Activated naive CD8-positive, alpha-beta T cell (primary cell): ENCODE data around the gene PCCA.

Experiments
- H3K27ac Mint-ChIP-seq: one replicate; pipeline ENCODE4 v1.8.0; 2021; ENCODE audit warnings: mixed read lengths
- H3K27me3 Mint-ChIP-seq: one replicate; pipeline ENCODE4 v1.8.0; 2021; ENCODE audit warnings: mixed read lengths
- H3K36me3 Mint-ChIP-seq: one replicate; pipeline ENCODE4 v1.8.0; 2021; ENCODE audit warnings: mixed read lengths
- H3K4me1 Mint-ChIP-seq: one replicate; pipeline ENCODE4 v1.8.0; 2021; ENCODE audit warnings: low read depth, mixed read lengths
- H3K4me3 Mint-ChIP-seq: one replicate; pipeline ENCODE4 v1.8.0; 2021; ENCODE audit warnings: mild to moderate bottlenecking, mixed read lengths
- H3K9me3 Mint-ChIP-seq: one replicate; pipeline ENCODE4 v1.8.0; 2021; ENCODE audit warnings: low read depth, mixed read lengths

Gene PCCA

DNA sequence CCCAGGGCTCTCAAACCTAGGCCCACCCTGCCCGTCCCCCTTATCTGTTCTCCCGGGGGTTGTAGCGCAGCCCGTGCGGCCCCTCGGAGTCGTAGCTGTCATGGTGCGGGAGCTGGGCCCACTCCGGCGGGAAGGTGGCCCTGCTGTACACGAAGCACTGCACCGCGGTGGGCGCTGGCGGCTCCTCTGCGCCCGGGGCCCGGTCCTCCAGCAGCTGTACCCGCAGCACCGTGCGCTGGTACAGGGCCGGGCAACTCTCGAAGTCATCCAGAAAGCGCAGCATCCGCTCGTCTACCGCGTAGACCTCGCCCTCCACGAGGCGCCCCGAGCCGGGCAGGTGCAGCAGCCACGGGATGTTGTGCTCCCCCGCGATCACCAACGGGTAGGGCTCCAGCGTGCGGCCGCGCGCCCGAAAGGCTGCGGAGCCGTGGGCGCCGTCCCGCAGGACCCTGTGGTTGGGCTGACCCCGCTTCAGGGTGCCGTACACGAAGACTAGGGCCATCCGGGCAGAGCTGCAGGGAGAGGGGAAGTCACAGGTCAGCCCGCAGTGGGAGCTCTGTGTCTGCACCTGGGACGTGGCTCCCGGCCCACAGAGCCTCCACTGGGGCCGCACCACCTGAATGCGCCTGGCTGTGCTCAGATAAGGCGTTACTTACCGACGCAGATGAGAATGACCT is 443.3 kb downstream of the PCCA start:
- Mint-ChIP-seq H3K4me3 (no peak overlapping the region), H3K9me3 (no peaks in the 10 kb centered on the region), H3K27ac (no peak overlapping the region), H3K36me3 (peaks cover 3% of the 10 kb centered on the region), H3K27me3 (no peaks in the 10 kb centered on the region), H3K4me1 (no peaks in the 10 kb centered on the region)

DNA sequence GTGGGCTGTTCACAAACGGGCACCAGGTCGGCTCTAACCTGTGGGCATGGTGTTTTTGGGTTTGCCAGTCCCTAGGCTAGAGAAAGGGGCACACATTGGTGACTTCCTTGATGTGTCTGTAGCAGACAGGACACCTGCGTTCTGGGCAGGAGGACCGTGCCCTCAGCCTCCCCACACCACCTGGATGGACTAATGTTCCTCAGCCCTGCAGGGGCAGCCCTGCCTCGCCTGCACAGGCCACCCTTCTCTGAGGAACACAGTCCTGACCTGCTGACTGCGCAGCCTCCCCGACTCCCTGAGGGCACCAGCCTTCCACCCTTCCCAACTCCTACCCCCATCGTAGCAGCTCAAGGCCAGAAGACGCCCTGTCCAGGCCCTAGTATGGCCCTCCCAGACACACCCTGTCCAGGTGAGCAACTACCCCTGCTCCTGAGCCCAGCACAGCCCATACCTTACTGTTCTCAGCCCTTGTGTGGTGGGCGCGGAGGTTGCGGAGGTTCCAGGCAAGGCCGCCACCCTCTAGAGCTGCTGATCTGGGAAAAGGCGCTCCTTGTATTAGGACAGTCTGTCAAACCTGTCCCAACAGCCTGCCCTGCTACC is 444.0 kb downstream of the PCCA start:
- H3K27me3 Mint-ChIP-seq: no peaks in the 10 kb centered on the region
- H3K9me3 Mint-ChIP-seq: no peaks in the 10 kb centered on the region
- no peaks in the 10 kb centered on the region for H3K4me1 Mint-ChIP-seq
- peaks cover 5% of the 10 kb centered on the region for H3K36me3 Mint-ChIP-seq
- H3K4me3 Mint-ChIP-seq: no peak overlapping the region
- no peak overlapping the region for H3K27ac Mint-ChIP-seq

DNA sequence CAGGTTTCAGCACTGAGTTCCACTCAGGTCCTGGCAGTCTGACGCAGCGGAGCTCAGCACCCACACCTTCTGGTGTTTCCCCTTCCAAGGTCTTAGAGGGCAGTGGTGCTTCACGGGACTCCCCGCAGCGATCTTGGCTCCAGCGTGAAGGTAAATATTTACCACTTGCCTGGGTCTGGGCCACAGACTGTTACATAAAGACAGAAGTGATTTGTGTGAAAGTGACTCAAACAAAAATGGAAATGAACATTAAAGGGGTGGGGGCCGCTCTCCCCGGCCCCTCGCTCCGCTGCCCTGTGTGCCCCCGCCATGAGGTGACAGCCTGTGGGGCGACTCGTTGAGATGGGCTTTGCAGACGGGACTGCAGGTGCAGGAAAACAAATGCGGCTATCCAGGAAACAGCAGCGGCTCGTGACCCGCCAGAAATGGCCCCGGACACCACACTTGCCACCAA is 444.7 kb downstream of the PCCA start:
- Mint-ChIP-seq H3K4me1 (no peaks in the 10 kb centered on the region), H3K27ac (no peak overlapping the region), H3K9me3 (no peaks in the 10 kb centered on the region), H3K27me3 (no peaks in the 10 kb centered on the region), H3K4me3 (no peak overlapping the region), H3K36me3 (peaks cover 5% of the 10 kb centered on the region)

DNA sequence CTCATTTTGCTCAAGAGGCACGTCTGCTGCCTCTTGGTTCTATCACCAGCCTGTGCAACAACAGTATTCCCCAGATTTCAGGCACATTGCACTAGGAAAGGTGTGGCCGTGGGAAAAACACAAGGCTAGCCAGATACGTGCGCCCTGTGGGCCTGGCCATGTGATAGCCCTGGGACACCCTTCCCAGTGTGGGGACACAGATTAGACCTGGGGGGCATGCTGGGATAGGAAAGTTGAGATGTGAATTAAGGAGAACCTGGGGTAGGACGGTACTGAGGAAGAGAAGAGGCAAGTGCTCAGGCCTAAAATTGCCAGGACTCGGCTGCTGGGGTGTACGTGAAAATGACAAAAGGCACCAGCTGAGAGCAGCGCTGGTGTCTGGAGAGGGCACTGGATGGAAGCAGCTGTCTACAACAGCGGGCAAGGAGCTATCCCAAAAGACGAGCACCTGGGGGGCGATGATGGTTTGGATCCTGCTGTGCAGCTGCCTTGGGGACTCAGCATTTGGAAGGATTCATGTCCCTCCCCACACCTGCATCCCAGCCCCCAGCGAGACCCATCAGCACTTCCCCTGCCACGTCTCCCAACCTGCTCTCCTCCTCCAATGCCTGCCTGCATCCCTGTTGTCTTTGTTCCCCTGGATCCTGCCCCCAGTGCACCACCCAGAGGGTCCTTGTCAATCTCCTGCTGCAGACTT is 445.4 kb downstream of the PCCA start:
- H3K4me1 Mint-ChIP-seq: no peaks in the 10 kb centered on the region
- peaks cover 5% of the 10 kb centered on the region for H3K36me3 Mint-ChIP-seq
- no peak overlapping the region for H3K27ac Mint-ChIP-seq
- no peak overlapping the region for H3K4me3 Mint-ChIP-seq
- no peaks in the 10 kb centered on the region for H3K27me3 Mint-ChIP-seq
- H3K9me3 Mint-ChIP-seq: no peaks in the 10 kb centered on the region

DNA sequence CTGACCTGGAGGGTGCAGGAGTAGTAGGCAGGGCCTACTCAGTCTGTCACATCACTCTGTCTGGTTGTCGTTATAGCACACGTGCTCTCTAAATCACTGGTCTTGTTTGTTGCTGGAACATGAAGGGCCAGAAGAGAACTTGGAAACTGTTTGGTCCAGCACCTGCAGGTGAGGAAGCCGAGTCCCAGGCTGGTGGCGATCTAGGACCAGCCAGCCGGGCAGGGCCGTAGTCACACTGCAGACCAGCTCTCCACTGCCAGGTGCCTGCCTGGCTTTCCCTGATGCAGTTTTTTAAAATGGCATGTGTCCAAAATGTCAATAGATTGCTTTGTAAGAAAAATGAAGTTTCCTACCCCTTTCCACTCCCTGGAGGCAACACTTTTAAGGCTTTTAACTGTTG is 446.0 kb downstream of the PCCA start:
- no peaks in the 10 kb centered on the region for H3K4me1 Mint-ChIP-seq
- H3K36me3 Mint-ChIP-seq: peaks cover 5% of the 10 kb centered on the region
- no peak overlapping the region for H3K4me3 Mint-ChIP-seq
- no peaks in the 10 kb centered on the region for H3K27me3 Mint-ChIP-seq
- H3K9me3 Mint-ChIP-seq: no peaks in the 10 kb centered on the region
- H3K27ac Mint-ChIP-seq: no peak overlapping the region

DNA sequence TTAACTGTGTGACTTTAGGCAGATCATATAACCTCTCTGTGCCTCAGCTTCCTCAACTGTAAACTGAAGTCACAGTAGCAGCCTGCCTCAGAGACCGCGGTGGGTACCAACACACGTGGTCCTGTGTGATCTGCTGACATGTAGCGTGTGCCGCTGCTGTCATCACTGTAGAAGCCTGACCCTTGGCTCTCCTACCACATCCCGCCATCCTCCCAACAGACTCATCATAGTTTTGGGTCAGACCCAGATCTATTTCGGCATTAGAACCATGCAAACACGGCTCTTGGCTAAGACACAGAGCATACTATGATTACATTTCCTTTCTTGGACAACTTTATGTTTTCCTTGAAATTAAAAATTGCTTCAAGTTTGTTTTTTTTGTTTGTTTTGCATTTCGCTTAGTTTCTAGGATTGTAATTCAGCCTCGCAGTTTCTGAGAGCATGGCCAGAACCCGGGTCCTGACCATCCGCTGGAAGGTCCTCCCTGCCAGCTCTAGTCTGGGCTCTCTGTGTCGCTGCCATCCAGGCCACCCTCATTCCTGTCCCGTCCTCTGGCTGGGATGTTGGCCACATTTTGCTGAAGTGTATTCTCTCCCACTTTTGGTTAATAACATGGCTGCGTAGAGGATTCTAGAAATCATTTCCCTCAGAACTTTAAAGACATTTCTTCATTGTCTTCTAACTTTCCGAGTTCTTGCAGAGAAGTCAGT is 446.7 kb downstream of the PCCA start:
- H3K9me3 Mint-ChIP-seq: no peaks in the 10 kb centered on the region
- H3K27me3 Mint-ChIP-seq: no peaks in the 10 kb centered on the region
- no peaks in the 10 kb centered on the region for H3K4me1 Mint-ChIP-seq
- no peak overlapping the region for H3K27ac Mint-ChIP-seq
- peaks cover 6% of the 10 kb centered on the region for H3K36me3 Mint-ChIP-seq
- H3K4me3 Mint-ChIP-seq: no peak overlapping the region

DNA sequence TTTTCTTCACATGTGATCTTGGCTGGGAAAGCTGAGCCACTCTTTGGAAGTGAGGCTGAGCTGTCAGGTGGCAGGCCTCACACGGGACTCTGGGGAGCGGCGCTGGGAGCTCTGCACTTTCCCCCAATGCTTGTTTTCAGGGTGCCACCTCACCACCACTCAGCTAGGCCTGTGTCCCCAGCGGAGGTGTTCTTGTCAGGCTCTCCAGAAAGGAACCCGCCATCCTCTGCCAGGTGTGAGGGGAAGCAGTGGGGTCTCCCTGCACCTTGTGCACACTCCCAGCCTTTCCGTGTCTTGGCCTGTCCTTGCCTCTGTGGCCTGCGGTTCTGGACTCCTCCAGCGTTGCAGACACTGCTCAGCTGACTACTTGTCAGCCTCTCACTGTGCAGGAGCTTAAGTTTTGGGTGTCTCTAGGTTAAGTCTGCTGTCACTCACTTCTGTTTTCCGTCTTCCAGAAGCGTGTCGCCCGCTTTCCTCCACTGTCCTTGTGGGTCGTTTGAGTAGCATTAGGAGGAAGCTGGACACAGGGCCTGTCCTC is 447.8 kb downstream of the PCCA start:
- no peak overlapping the region for H3K4me3 Mint-ChIP-seq
- H3K4me1 Mint-ChIP-seq: no peaks in the 10 kb centered on the region
- no peak overlapping the region for H3K27ac Mint-ChIP-seq
- H3K36me3 Mint-ChIP-seq: peaks cover 6% of the 10 kb centered on the region
- H3K9me3 Mint-ChIP-seq: no peaks in the 10 kb centered on the region
- no peaks in the 10 kb centered on the region for H3K27me3 Mint-ChIP-seq

DNA sequence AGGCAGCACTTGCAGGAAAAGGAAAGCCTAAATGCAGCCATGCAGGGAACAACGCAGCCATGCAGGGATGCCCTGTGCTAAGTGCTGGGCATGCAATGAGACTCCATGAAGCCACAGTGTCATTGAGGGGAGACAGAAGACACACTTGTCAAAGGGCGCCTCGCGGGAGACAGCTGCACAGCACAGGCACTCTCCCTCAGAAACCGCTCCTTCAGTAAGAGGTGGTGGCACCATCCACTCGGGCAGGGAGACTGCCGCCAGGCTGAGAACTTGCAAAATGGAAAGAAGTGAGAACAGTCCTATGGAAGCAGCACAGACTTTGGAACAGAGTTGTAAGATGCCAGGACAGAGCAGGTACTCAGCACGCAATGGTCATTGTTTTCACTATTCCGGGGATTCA is 448.6 kb downstream of the PCCA start:
- no peaks in the 10 kb centered on the region for H3K9me3 Mint-ChIP-seq
- H3K36me3 Mint-ChIP-seq: peaks cover 6% of the 10 kb centered on the region
- H3K27ac Mint-ChIP-seq: no peak overlapping the region
- H3K4me3 Mint-ChIP-seq: no peak overlapping the region
- no peaks in the 10 kb centered on the region for H3K27me3 Mint-ChIP-seq
- peaks cover 3% of the 10 kb centered on the region for H3K4me1 Mint-ChIP-seq

DNA sequence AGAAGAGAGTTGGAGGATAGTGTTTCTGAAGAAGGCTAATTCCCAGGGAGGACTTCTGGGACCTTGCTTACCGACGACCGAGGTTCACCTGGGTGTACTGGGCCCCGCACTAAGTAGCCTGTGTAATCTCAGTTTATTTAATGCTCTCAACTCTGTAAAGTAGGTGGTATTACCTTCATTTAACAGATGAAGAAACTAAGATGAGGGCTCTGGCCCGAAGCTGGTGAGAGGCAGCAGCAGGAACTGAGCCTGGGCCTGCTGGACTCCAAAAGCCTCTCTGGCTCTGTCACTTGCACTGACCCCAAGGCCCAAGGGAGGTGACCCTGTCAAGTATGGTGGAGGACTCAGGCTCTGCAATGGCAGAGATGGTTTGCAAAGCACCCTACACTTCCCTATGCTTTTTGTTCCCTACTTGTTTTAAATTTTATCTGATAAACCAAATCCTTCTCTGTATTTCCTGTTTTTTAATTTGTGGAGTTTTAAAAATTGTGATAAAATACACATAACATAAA is 449.1 kb downstream of the PCCA start:
- Mint-ChIP-seq H3K36me3 (peaks cover 6% of the 10 kb centered on the region), H3K27me3 (no peaks in the 10 kb centered on the region), H3K9me3 (no peaks in the 10 kb centered on the region), H3K4me3 (no peak overlapping the region), H3K27ac (no peak overlapping the region), H3K4me1 (peaks cover 7% of the 10 kb centered on the region)

DNA sequence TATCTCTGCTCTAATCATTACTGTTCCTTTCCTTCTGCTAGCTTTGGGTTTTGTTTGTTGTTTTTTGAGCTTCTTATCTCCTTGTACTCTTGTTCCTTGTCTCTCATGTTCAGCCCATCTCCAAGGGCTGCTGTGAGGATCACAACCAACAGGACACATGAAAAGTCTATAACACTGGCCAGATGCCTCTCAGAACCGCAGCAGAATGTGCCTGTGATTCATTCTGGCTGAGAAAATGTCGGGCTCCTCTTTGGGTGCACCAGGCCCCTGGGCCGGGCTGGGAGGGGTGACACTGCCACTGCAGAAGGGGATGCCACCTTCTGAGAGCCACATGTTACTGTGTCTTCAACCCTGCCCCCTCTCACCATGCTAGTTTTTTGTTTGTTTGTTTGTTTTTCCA is 451.7 kb downstream of the PCCA start:
- H3K27me3 Mint-ChIP-seq: no peaks in the 10 kb centered on the region
- H3K4me3 Mint-ChIP-seq: no peak overlapping the region
- H3K36me3 Mint-ChIP-seq: peaks cover 6% of the 10 kb centered on the region
- H3K4me1 Mint-ChIP-seq: peaks cover 7% of the 10 kb centered on the region
- no peaks in the 10 kb centered on the region for H3K9me3 Mint-ChIP-seq
- H3K27ac Mint-ChIP-seq: no peak overlapping the region

DNA sequence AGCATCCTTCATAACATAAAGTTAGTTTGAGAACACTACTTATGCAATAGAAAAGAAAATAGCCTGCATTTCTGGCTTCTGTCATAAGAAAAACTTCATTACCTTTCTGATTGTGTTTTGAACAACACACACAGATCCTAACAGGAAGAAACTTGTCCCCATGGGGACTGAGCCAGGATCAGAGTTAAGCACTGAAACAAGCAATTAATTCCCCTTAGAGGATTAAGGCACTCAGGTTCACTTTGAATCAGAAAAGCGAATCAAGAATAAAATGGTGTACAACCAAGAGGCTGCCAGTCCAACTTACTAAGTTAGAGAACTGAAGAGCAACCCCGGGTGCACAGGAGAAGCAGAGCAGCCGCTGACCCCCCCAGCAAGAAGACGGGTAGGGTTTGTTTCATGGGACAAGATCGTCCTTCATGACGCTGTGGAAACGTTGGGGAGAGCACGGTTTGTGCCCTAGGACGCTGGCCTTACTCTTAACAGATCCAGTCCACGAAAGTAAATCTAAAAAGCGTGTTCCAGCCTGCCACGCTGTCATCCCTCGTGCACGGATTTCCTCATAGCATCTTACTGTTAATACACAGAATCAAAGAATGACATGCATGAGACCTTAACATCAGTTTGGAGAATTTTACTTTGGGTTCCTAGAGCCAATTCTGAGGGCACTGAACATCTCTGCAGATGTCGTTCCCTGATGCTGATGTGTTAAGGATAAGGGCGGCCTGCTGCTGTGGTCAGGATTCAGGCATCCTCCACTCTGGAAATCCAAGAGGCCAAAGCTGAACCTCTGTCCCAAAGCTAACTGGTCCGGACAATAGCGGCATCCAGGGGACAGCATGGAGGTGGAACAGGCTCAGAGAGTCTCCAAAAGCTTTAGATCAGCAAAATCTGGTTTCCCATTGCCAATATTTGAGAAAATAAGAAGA is 453.3 kb downstream of the PCCA start:
- Mint-ChIP-seq H3K27ac (no peak overlapping the region), H3K4me1 (peaks cover 7% of the 10 kb centered on the region), H3K36me3 (peaks cover 6% of the 10 kb centered on the region), H3K9me3 (no peaks in the 10 kb centered on the region), H3K4me3 (no peak overlapping the region), H3K27me3 (no peaks in the 10 kb centered on the region)

DNA sequence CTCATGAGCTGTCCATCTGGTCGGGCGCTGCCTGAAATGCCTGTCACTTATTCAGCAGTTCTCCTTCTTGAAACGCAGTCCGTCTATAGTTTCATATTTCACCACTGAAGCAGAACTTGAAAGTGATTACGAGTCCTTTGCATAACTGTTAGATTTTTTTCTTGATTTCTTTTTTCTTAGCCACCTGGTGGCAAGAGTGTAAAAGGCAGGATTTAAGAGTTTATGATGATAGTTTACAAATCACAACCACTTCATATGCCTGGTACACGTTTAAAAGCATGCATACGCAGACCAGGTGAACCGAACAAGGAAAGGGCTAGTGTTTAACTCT is 453.9 kb downstream of the PCCA start:
- no peak overlapping the region for H3K27ac Mint-ChIP-seq
- peaks cover 4% of the 10 kb centered on the region for H3K36me3 Mint-ChIP-seq
- no peaks in the 10 kb centered on the region for H3K9me3 Mint-ChIP-seq
- H3K27me3 Mint-ChIP-seq: no peaks in the 10 kb centered on the region
- peak overlapping the region; percentile 2 for H3K4me3 Mint-ChIP-seq
- H3K4me1 Mint-ChIP-seq: peaks cover 7% of the 10 kb centered on the region

DNA sequence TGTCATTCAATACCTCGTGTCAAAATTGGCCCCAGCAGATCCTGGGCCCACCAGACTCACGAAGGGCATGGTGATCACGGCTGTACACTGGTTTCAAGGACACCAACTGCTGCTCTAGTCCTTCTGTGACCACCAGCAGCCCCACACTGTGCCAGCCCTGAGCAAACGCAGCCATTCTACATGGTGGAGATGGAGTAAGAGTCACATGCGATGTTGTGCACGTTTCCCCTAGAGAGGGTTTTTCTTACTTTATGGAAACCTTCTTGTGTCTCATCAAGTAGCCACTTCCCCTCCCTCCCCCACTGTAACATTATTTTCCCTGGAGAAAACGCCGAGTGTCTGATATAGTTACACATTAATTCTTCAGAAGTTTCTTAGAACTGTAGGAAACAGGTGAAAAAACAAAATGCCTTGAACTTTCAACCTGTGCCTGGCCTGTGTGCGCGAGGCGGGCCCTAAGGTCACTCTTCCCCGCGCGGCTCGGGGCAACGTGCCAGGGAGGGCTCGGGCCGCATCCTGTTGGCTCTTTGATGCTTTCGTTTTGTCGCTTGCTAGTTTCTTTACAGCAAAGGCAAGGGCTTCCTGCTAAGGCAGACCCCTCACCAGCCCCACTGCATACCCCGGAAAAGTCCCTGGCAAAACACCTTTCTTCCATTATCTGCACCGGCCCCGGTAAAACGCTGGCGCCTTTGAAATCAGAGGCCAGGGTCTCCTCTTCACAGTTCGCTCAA is 455.1 kb downstream of the PCCA start:
- H3K4me1 Mint-ChIP-seq: peaks cover 7% of the 10 kb centered on the region
- H3K27me3 Mint-ChIP-seq: no peaks in the 10 kb centered on the region
- H3K9me3 Mint-ChIP-seq: no peaks in the 10 kb centered on the region
- peaks cover 4% of the 10 kb centered on the region for H3K36me3 Mint-ChIP-seq
- H3K27ac Mint-ChIP-seq: no peak overlapping the region
- no peak overlapping the region for H3K4me3 Mint-ChIP-seq
